ENCODE measurements around the gene MKKS.

DNA sequence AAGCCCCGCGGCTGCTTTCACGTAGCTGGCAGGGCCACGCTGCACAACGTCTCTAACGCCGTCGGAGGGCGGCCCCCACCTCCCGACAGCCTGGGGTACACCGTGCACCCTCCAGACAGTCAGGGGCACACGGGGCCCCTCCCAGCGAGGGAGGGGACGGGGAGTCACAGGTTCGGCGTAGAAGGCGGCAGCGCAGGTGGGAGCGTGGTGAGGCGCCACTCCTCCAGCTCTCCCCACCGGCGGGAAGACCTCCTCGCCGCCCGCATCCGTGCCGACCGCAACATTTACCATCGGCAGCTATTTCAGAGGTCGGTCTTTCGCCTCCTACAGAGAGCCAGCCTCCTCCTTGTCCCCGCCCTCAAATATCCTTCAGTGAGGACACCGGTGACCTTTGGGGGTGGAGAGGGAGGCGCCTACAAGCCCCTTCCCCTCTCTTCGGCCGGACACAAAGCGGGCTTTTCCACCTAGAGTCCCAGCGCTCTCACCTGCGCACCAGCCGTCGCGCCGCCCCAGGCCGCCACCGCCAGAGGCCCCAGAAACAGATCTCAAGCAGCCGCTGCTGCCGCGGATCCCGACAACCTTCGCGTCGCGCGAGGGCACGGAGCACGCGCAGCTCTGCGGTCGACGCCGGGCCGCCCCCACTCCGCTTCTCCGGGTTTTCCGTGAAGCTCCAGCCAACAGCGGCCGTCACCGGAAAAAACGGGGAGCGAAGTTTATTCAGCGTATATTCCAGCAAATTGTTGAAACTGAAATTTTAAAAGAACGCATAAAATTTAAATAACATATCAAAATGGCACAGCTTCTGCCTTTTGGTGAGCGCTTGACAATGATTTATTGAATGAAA, at the start of gene MKKS:
- TF ChIP-seq POLR2A (IDR thresholded peaks at IDR 0.05; ENCODE audit: borderline replicate concordance, extremely low read depth, insufficient read depth, insufficient read length) (no peak), POLR2AphosphoS5 (IDR thresholded peaks at IDR 0.05; ENCODE audit: low read depth, low read length) (no peak; the same call in none of the 2 replicates)
- TF ChIP-seq, protein P1, sequence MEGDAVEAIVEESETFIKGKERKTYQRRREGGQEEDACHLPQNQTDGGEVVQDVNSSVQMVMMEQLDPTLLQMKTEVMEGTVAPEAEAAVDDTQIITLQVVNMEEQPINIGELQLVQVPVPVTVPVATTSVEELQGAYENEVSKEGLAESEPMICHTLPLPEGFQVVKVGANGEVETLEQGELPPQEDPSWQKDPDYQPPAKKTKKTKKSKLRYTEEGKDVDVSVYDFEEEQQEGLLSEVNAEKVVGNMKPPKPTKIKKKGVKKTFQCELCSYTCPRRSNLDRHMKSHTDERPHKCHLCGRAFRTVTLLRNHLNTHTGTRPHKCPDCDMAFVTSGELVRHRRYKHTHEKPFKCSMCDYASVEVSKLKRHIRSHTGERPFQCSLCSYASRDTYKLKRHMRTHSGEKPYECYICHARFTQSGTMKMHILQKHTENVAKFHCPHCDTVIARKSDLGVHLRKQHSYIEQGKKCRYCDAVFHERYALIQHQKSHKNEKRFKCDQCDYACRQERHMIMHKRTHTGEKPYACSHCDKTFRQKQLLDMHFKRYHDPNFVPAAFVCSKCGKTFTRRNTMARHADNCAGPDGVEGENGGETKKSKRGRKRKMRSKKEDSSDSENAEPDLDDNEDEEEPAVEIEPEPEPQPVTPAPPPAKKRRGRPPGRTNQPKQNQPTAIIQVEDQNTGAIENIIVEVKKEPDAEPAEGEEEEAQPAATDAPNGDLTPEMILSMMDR (IDR thresholded peaks at IDR 0.05 in 2 of 3, conservative IDR thresholded peaks at IDR 0.05 in 1 of 3; ENCODE audit: borderline replicate concordance in 1 of 3, insufficient read depth in 1 of 3, low read depth in 2 of 3, low read length in 2 of 3): no peak

Measured in HCT116 (cell line).